ENCODE data around the gene BCL7A.

DNA sequence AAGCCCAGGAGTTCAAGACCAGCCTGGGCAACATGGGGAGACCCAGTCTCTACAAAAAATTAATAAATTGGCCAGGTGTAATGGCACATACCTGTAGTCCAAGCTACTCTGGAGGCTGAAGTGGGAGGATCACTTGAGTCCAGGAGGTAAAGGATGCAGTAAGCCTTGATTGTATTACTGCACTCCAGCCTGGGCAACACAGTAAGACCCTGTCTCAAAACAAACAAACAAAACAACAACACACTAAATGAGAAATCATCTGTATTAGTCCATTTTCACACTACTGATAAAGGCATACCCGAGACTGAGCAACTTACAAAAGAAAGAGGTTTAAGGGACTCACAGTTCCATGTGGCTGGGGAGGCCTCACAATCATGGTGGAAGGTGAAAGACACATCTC, 52.1 kb downstream of the BCL7A start:
- no peak for TF ChIP-seq POLR2A (IDR thresholded peaks at IDR 0.05)
- TF ChIP-seq, protein P1, sequence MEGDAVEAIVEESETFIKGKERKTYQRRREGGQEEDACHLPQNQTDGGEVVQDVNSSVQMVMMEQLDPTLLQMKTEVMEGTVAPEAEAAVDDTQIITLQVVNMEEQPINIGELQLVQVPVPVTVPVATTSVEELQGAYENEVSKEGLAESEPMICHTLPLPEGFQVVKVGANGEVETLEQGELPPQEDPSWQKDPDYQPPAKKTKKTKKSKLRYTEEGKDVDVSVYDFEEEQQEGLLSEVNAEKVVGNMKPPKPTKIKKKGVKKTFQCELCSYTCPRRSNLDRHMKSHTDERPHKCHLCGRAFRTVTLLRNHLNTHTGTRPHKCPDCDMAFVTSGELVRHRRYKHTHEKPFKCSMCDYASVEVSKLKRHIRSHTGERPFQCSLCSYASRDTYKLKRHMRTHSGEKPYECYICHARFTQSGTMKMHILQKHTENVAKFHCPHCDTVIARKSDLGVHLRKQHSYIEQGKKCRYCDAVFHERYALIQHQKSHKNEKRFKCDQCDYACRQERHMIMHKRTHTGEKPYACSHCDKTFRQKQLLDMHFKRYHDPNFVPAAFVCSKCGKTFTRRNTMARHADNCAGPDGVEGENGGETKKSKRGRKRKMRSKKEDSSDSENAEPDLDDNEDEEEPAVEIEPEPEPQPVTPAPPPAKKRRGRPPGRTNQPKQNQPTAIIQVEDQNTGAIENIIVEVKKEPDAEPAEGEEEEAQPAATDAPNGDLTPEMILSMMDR (IDR thresholded peaks at IDR 0.05) = no peak
